HG03342 (cell line): ENCODE measurements around the gene LRIT1.

Source experiments
- ATAC-seq: cut with Tn5 transposase; IDR thresholded peaks from one replicate; pipeline ENCODE4 v1.9.1; 2021; ENCODE audit warnings: mild to moderate bottlenecking, moderate library complexity; ENCODE audit not compliant: unreplicated experiment

LRIT1 gene

GRCh38 chr10:84254552-84255478 lies 13.5 kb upstream of the LRIT1 start:
- no peak for ATAC-seq

DNA sequence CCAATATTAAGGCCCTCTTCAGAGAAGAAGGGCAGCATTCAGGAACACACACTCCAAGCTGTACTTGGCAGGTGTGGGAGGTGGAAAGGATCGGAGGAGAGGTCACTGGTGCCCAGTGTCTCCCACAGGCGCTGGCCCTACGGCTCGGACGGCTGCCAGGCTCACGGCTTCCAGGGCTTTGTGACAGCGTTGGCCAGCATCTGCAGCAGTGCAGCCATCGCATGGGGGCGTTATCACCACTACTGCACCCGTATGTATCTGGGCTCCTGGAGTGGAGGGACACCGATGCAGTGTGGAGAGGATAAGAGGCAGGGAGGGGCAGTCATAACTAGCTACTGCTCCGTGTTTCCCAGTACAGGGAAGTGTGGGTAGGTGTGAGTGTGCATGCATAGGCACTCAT lies 7.4 kb upstream of the LRIT1 start:
- no peak for ATAC-seq

- no peak for ATAC-seq
Measured at GRCh38 chr10:84247496-84247895, 6.2 kb upstream of the LRIT1 start.

DNA sequence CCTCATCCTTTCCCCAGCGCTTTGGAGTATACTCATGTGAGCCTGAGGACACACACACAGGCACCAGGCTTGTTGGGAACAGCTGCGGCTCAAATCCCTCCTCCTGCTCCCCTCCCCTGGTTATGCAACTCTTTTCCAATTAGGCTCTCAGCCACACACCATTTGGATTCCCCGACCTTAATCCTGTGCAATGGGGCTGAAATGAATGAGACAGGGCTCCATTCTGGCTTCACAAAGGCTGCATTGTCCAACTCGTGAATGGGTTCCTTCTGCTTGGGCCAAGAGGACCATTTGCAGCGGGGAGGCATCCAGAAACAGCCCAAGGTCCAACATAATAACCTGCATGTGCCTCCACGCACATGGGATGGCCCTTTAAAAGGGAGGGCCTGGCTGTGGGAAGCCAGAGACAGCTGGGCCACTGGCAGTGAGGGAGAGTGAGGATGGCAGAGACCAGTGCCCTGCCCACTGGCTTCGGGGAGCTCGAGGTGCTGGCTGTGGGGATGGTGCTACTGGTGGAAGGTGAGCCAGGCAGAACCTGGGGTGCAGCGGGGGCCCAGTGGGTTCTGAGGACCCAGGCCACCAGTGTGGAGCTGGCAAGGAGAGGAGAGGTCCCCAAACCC lies 3.4 kb upstream of the LRIT1 start, which contains the start of gene RGR:
Gene RGR, plus strand, starts transcription at position 403 of the 620 bp plus-strand sequence. Its CDS starts 38 bp downstream, at position 441.
- no peak for ATAC-seq

GRCh38 chr10:84243759-84244158 lies 2.4 kb upstream of the LRIT1 start:
- ATAC-seq = no peak

DNA sequence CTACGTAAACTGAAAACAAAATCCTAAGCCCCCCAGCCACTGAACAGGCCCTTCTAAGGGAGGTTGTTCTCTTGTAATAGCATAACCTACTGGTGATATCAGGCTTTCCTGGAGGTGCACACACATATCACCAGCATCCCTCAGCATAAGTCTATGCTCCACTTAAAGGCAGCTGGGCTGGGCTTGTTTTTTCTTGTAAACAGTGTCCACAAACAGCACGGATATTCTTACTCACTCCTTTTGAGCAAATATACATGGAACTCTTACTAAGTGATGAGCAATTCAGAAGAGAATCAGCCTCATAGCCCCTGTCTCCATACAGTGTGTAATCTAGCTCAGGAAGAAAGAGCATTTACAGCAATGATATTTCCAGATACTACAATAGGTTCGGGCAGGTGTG lies 2.4 kb downstream of the LRIT1 start:
- no peak for ATAC-seq

GRCh38 chr10:84237199-84238051 lies 3.9 kb downstream of the LRIT1 start:
- no peak for ATAC-seq

DNA sequence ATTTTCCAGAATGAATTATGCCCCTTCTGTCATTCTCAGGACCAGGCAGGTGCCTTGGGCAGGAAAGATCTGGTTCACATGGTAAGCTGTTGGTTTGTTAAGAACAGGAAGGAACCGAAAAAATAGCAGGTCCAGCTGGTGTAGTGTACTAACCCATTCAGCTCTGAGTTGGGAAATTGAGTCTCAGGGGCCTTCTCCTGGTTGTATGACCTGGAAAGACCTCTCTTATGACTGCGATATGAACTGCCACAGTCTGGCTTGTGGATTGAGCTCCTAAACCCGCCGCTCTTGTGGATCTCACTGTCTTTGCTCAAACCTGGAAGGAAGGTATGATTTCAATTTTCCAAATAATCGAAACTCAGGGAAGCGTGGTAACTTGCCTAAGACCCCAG lies 4.5 kb downstream of the LRIT1 start:
- ATAC-seq = no peak

- no peak for ATAC-seq
Measured at GRCh38 chr10:84235096-84235495, 6.2 kb downstream of the LRIT1 start.

- ATAC-seq = no peak
Measured at GRCh38 chr10:84234479-84234878, 6.9 kb downstream of the LRIT1 start.

DNA sequence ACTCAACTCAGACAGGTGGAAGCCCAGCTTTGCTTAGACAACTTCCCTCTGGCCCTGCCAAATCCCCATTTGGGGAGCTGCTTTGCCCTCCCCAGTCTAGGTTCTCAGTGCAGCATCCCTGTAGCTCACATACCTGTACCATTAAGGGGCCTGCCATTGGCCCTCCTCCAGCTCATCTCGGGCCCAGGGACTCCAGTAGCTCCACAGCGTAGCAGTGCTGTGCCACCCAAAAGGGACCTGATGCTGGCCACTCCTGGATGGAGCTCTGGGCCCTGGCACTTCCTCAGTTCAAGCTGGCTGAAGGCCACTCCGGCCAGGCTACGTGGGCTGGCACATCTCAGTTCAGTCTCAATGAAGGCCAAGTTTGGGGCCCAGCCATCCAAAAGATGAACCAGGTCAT lies 7.4 kb downstream of the LRIT1 start:
- no peak for ATAC-seq

DNA sequence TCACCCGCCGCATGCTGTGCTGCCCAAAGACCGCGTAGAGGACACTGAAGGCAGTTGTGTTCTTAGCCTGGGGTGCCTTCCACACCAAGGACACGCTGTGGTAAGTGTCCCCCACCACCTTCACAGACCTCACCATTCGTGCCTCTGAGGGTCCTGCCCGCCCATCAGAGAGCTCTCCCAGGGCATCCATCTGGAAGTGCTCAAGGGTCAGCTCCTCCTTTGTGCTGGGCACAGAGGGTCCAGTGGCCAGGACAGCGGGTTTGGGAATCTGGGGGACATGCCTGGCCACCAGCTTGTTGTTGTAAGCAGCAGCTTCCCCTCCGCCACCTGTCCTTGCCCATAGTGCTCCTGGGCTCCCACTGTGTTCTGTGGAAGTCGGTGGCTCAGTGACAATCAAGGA lies 9.0 kb downstream of the LRIT1 start:
- no peak for ATAC-seq

GRCh38 chr10:84230359-84230758 lies 11.0 kb downstream of the LRIT1 start:
- no peak for ATAC-seq

GRCh38 chr10:84227810-84228209 lies 13.5 kb downstream of the LRIT1 start:
- no peak for ATAC-seq

DNA sequence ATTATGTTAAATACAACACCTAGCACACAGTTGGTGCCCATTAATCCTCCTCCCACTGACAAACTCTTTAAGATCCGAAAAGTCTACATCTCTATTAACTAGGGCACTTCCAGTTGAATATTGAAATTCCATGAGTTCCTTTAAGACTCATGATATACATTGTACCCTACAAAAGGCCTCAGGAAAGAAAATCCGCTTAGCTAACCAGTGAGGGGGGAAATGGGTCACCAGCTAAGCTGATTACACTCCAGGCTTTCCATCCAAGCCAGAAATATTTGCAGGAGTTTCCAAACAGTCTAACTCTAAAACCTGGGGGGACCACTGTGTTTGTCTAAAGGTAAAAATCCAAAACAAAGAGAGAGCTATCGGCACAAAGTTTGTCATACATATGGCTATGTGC lies 14.7 kb downstream of the LRIT1 start:
- no peak for ATAC-seq

GRCh38 chr10:84225427-84226173 lies 15.7 kb downstream of the LRIT1 start, which contains the start of gene LRIT2:
Gene LRIT2 (minus strand): TSS chr10:84225544. CDS start chr10:84225520, 24 bp downstream.
- ATAC-seq = no peak

DNA sequence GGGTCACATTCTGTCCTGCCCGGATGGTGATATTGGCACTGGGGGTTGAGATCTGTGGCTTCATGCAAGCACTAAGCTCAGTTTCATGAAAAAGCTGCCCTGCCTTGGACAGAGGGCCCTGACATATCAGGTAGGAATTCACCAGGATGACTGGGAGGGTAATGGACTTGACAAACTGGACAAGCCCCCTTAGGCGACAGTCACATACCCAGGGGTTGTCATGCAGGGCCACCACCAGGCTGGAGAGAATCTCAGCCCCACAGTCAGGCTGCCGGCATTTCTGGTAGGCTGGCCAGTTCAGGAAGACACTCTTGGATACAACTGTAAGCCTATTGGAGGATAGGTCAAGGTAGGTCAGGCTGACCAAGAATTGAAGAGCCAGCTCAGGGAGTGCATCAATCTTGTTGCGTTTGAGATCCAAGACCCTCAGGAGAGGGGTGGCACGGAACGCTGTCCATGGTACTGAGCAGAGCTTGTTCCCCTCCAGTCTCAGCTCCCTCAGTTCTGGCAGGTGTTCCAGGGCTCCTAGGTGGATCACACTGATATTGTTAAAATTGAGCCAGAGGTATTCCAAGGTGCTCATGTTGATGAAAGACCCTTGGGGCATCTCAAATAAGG lies 16.8 kb downstream of the LRIT1 start:
- no peak for ATAC-seq

DNA sequence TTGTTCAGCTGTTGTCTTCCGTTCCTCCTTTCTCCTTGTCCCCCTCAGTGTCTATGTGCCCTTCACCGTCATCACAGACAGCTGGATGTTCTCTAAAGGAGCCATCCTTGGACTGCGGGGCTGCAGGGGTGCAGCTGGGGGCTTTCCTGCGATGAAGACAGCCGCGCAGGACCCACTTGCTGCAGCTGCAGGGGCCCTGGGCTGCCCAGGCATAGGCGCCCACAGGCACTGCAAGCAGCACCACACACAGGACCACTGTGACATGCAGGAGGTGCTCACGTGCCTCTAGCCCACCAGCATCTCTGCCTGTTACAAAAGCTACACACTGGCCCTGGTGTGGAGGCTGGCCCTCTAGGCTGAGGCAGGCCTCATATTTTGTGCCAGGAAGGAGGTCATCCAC lies 19.4 kb downstream of the LRIT1 start:
- ATAC-seq = no peak

DNA sequence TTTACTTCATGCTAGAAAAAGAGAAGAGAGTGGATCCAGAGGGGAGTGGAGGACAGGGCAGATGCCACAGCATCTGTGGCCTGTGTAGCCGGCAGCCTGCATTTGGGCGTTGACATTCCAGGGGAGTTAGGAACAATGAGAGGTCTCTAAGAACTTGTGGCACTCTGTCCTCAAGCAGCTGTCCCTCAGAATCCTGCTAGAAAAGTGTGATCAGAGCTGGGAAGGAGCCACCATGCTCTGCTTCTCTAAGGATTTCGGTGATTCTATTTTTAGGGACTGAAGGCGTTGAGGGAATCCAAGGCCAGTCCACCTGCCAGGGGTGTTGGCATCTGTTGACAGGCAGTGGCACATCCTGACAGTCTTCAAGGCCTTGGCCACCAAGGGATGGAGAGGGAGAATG lies 23.6 kb downstream of the LRIT1 start:
- ATAC-seq = no peak

- no peak for ATAC-seq
Measured at GRCh38 chr10:84216834-84217233, 24.5 kb downstream of the LRIT1 start.
